GM12874 (cell line): Measurements from ENCODE around the gene PSG6.
A peak's percentile ranks its signal among the peaks of the same experiment; 100 is the strongest.

Experiments used
- CTCF ChIP-seq: IDR thresholded peaks from 2 replicates; pipeline ENCODE4 v1.5.1; 2011; ENCODE audit warnings: low read depth, mild to moderate bottlenecking, control low read depth, low read length, moderate library complexity; ENCODE audit not compliant: insufficient read depth

PSG6 gene

DNA sequence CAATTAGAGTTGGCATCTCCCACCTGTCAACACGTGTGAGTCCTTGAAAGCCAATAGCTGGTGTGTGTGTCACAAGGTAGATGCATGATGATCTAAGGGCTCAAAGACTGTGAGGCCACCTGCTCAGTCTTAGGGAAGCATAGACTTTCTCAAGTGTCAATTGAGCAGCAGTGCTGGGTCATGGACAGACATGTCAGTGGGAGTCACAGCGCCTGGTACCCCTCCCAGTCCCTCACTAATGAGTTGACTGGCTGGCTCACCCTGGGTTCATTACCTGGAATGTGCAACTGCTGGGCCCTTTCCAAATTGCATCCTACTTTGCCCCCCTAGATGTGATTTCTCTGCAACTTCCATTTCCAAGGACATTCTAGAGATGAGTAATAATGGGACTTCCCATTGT lies 9.1 kb upstream of the PSG6 start:
- no peak for TF ChIP-seq CTCF

GRCh38 chr19:42923106-42923505 lies 5.4 kb upstream of the PSG6 start:
- TF ChIP-seq CTCF, result peak; percentile 71

GRCh38 chr19:42919757-42920079 lies 2.0 kb upstream of the PSG6 start:
- TF ChIP-seq CTCF, result no peak

- peak; percentile 41; the same call in 1 of the 2 replicates for TF ChIP-seq CTCF
These were observed 36.4 kb downstream of the PSG6 start for GRCh38 chr19:42881279-42881678.

DNA sequence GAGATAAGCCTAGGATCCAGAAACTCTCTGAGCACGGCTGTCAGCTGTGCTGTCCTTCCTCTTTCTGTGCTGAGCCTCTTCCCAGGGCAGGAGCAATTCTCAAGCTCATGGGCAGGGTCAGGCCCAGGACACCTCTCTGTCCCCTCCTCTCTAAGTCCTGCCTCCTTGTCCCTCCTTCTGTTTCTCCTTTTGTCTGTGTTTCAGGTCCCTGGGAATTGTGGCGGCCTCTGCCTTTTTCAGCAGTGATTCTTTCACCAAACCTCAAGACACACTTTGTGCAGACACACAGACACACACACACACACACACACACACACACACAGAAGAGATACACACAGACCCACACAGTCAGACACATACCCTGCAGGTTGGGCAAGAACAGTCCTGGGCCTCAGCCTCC lies 38.1 kb downstream of the PSG6 start, which contains the start of gene PSG1:
Gene PSG1 (minus strand): TSS at position 101 of the 400 bp plus-strand sequence. CDS start 132 bp downstream, outside the sequence.
- TF ChIP-seq CTCF, result no peak

GRCh38 chr19:42872608-42873007 lies 45.1 kb downstream of the PSG6 start:
- TF ChIP-seq CTCF, result no peak

DNA sequence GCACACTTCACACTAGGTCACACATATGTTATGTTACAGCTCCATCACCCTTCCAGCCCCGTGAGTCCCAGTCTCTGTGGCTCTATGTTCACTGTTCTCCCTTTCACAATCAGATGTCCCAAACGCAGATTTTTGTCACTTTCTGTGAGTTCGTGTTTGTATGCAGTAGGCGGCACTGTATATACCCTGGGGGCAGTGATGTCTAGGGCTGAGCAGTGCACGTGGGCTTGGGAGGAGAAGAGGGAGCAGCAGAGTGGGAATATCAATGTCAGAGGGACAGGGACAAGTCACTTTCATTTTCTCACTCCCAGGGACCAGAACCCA lies 60.2 kb downstream of the PSG6 start:
- no peak for TF ChIP-seq CTCF
